Measurements from ENCODE around the gene CACHD1. TPM values are rescaled to one million over a fixed set of nuclear protein-coding genes. Genes with fewer than 3 reads are reported as not detected.

CACHD1 gene
- polyA plus RNA-seq, 1 donor from 2014 or later, result 12.7 TPM

GRCh38 chr1:64623750-64624191 is 153.8 kb downstream of the CACHD1 start:
- H3K4me3 ChIP-seq (ENCODE audit: low read length), result no peak overlapping the region
- no peaks in the 10 kb centered on the region for H3K9me2 ChIP-seq (ENCODE audit: insufficient read depth, low read length)
- H3K9ac ChIP-seq (ENCODE audit: low read length), result no peak overlapping the region
- no peak overlapping the region for H3K4me2 ChIP-seq (ENCODE audit: low read length)
- no peaks in the 10 kb centered on the region for H3K36me3 ChIP-seq (ENCODE audit: insufficient read depth, low read length)
- no peak overlapping the region for H2AFZ ChIP-seq (ENCODE audit: low read depth, low read length)
- TF ChIP-seq EP300 (conservative IDR thresholded peaks at IDR 0.05; ENCODE audit: poor library complexity, severe bottlenecking) (no peak), CTCF (IDR thresholded peaks at IDR 0.05; ENCODE audit: poor library complexity, severe bottlenecking) (no peak), EZH2 (IDR thresholded peaks at IDR 0.05; ENCODE audit: borderline replicate concordance, insufficient read depth, low read length, poor library complexity, severe bottlenecking) (no peak), TAF1 (IDR thresholded peaks at IDR 0.05; ENCODE audit: low read depth) (no peak), POLR2AphosphoS5 (IDR thresholded peaks at IDR 0.05) (no peak), REST (IDR thresholded peaks at IDR 0.05; ENCODE audit: borderline replicate concordance) (no peak), SMC3 (conservative IDR thresholded peaks at IDR 0.05; ENCODE audit: poor library complexity) (no peak), MXI1 (conservative IDR thresholded peaks at IDR 0.05; ENCODE audit: poor library complexity, severe bottlenecking) (no peak), RAD21 (conservative IDR thresholded peaks at IDR 0.05) (no peak)
- H3K27ac ChIP-seq (ENCODE audit: low read length), result no peak overlapping the region
- H3K9me3 ChIP-seq (ENCODE audit: low read length), result no peaks in the 10 kb centered on the region
- H3F3A ChIP-seq (ENCODE audit: insufficient read depth, low read length, poor library complexity, severe bottlenecking), result no peaks in the 10 kb centered on the region
- H4K20me1 ChIP-seq (ENCODE audit: insufficient read depth), result no peaks in the 10 kb centered on the region
- no peaks in the 10 kb centered on the region for H3K79me2 ChIP-seq (replicated peaks; ENCODE audit: insufficient read depth, low read length)
- H3K27me3 ChIP-seq (ENCODE audit: insufficient read depth, low read depth, low read length), result no peaks in the 10 kb centered on the region

GRCh38 chr1:64624218-64624713 is 154.3 kb downstream of the CACHD1 start:
- TF ChIP-seq SMC3 (conservative IDR thresholded peaks at IDR 0.05; ENCODE audit: poor library complexity) (no peak), TAF1 (IDR thresholded peaks at IDR 0.05; ENCODE audit: low read depth) (no peak), RAD21 (conservative IDR thresholded peaks at IDR 0.05) (no peak), EZH2 (IDR thresholded peaks at IDR 0.05; ENCODE audit: borderline replicate concordance, insufficient read depth, low read length, poor library complexity, severe bottlenecking) (no peak), REST (IDR thresholded peaks at IDR 0.05; ENCODE audit: borderline replicate concordance) (no peak), MXI1 (conservative IDR thresholded peaks at IDR 0.05; ENCODE audit: poor library complexity, severe bottlenecking) (no peak), EP300 (conservative IDR thresholded peaks at IDR 0.05; ENCODE audit: poor library complexity, severe bottlenecking) (no peak), POLR2AphosphoS5 (IDR thresholded peaks at IDR 0.05) (no peak), CTCF (IDR thresholded peaks at IDR 0.05; ENCODE audit: poor library complexity, severe bottlenecking) (no peak)
- Histone ChIP-seq H3K79me2 (replicated peaks; ENCODE audit: insufficient read depth, low read length) (no peaks in the 10 kb centered on the region), H3K36me3 (ENCODE audit: insufficient read depth, low read length) (no peaks in the 10 kb centered on the region), H3K9ac (ENCODE audit: low read length) (no peak overlapping the region), H3K4me3 (ENCODE audit: low read length) (no peak overlapping the region), H4K20me1 (ENCODE audit: insufficient read depth) (no peaks in the 10 kb centered on the region), H3K9me3 (ENCODE audit: low read length) (no peaks in the 10 kb centered on the region), H3K27ac (ENCODE audit: low read length) (no peak overlapping the region), H3F3A (ENCODE audit: insufficient read depth, low read length, poor library complexity, severe bottlenecking) (no peaks in the 10 kb centered on the region), H3K4me2 (ENCODE audit: low read length) (no peak overlapping the region), H3K27me3 (ENCODE audit: insufficient read depth, low read depth, low read length) (no peaks in the 10 kb centered on the region), H2AFZ (ENCODE audit: low read depth, low read length) (no peak overlapping the region), H3K9me2 (ENCODE audit: insufficient read depth, low read length) (no peaks in the 10 kb centered on the region)

Data from neural cell (in vitro differentiated cells).